Subcutaneous adipose tissue (tissue), 4 donors: ENCODE measurements around the gene SEPTIN8. TPM values are rescaled to one million over a fixed set of nuclear protein-coding genes. Genes with fewer than 3 reads are reported as not detected.

Experiments
- total RNA-seq, 4 donors: library from RNA; depleted of rRNA; stranded (reverse); fragments of >200 nt; gene quantifications; one replicate each; pipeline ENCODE4 v1.1.0, GENCODE V29; 2016
- TF ChIP-seq, protein P1 (sequence below): fragments of 450-650 bp; IDR thresholded peaks from one replicate; pipeline ENCODE4 v1.5.1; 2016; ENCODE audit warnings: low read depth, mild to moderate bottlenecking, control low read depth, antibody characterized with exemption, moderate library complexity

SEPTIN8 gene
- total RNA-seq, 4 donors from 2014 or later = 19.9 to 30.8 (median 22.4) TPM

DNA sequence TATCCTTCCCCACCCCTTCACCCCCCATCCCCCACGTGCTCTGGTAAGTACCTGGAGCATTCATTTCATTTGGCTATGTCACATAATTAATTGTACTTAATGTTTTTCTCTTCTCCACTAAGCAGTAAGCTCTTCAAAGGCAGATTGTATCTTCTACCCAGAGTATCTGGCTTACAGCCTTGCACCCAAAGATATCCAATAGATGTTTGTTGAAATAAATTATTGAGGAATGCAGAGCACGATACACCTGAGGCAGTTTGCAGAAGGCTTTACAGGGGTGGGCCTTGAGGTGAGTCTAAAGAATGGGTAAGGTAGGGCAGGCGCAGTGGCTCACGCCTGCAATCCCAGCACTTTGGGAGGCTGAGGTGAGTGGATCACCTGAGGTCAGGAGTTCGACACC lies 33.6 kb upstream of the SEPTIN8 start:
- TF ChIP-seq, protein P1, sequence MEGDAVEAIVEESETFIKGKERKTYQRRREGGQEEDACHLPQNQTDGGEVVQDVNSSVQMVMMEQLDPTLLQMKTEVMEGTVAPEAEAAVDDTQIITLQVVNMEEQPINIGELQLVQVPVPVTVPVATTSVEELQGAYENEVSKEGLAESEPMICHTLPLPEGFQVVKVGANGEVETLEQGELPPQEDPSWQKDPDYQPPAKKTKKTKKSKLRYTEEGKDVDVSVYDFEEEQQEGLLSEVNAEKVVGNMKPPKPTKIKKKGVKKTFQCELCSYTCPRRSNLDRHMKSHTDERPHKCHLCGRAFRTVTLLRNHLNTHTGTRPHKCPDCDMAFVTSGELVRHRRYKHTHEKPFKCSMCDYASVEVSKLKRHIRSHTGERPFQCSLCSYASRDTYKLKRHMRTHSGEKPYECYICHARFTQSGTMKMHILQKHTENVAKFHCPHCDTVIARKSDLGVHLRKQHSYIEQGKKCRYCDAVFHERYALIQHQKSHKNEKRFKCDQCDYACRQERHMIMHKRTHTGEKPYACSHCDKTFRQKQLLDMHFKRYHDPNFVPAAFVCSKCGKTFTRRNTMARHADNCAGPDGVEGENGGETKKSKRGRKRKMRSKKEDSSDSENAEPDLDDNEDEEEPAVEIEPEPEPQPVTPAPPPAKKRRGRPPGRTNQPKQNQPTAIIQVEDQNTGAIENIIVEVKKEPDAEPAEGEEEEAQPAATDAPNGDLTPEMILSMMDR = no peak

DNA sequence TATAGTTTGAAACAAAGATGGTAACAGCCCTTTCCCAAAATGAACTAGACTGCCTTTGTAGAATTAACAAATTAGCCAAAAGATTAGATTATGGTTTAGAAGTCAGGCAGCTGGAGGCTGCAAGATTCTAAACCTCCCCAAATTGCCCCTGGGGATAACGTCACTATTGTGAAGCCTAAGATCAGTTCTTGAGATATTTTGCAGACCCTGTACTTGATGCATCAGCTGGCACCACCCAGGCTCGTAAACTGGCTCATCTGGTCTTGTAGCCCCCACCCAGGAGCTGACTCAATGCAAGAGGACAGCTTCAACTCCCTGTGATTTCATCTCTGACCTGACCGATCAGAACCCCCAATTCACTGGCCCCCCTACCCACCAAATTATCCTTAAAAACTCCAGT lies 31.8 kb upstream of the SEPTIN8 start:
- TF ChIP-seq, protein P1 = no peak

DNA sequence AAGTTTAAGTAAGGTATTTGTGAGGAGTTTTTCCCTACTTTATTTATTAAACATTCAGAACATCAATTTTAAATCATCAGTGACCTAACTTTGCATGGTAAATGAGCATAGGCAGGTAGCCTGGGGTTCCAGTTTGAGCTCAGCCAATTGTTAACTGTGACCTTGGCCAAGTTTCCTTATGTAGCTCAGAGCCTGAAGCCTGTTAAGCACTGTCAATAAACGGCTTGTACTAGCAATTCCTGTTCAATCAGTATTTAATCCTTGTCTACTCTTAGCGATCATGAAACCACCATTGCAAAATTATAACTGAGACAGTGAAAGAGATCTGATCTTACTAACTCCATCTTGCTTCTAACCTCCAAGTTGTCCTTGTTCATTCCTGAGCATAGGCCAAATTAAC lies 31.4 kb upstream of the SEPTIN8 start:
- TF ChIP-seq, protein P1 = no peak

DNA sequence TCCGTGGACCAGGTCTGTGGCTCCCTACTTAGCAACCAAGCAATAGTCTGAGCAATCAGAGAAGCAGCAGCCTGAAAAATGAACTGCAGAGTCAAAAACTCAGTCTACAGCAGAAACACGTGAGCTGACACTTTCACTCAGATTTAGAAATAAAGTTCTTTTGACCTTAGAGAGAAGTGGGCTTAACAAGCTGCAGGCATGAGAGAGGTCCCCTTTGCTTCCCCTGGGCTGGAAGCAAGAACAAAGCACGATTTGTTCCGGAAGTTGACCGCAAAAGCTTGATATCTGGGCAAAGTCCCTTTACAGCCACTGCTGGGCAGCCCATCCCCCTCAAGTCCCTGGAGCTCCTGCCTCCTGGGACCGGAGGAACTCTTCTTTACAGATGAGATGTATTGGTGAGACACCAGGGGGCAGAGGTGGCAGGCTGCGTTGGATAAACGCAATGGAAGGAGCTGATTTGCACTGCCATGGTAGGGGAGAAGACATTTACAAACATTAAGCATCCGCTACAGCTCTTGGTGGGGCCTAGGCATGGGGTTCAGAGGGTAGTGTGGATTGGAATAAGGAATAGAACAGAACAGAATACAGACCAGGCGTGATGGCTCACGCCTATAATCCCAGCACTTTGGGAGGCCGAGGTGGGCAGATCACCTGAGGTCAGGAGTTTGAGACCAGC lies 30.3 kb upstream of the SEPTIN8 start:
- TF ChIP-seq, protein P1 = no peak

DNA sequence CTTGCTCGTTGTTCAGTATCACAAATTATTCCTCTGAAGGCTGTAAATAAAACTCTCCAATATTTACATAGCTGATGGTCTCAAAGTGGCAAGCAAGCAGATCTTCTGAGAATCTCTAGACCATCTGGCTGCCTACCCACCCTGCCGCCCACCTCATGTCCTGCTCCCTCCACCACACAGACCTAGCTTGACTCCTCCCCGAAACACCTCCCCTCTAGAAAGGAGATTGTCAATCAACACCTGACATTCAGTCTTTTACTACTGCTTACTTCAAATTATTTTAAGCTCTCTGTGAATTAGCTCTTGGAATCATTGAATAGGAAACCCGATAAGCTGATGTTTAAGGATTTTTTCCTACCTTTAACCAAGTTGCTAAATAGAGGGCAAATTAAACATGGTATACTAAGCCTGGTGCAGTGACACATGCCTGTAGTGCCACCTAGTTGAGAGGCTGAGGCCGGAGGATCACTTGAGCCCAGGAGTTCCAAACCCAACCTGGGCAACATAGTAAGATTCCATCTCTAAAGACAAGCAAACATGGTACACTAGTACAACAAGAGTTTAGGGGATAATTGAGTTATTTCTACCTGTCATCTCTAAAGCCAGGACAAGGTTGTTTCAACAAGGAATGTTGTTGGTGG lies 25.1 kb upstream of the SEPTIN8 start:
- TF ChIP-seq, protein P1 = no peak

DNA sequence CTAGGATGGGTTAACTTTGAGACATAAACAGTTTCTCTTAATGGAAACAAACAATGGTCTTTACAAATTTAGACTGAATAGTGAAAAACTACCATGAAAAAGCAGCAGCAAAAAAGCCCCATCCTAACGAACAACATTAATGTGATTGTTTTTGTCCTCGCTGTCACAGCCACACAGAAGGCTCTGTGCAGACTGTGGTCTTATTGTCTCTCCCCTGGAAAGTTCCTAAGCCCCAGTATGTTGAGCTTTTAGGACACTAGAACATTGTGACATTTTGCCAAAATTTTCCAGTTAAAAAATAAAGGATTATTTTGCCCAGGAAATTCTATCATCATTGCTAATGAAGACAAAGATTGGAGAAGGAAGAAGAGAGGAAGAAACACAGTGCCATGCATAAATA lies 23.5 kb upstream of the SEPTIN8 start:
- TF ChIP-seq, protein P1 = no peak

DNA sequence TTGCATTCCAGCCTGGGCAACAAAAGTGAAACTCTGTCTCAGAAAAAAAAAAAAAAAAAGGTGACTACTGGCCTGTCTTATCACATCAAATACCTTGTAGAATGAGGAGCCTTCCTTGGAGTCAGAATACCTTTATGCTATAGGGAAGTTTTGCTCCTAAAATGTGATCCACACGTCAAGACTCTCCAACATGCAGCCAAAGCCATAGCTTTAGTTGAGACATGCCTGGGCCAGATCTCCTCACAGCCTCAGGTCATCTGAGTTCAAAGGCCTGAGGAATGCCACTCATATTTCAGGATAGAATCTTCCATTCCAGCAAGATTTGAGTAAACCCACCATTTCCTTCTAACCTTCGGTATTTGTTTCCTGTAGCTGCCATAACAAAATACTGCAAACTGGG lies 22.4 kb upstream of the SEPTIN8 start:
- TF ChIP-seq, protein P1 = no peak
